Effector memory CD8-positive, alpha-beta T cell (primary cell): ENCODE measurements around the gene SORBS1.
A peak's percentile ranks its signal among the peaks of the same experiment; 100 is the strongest.

Experiments used
- ATAC-seq: fragments of 150-1000 bp; cut with Tn5 transposase; replicated peaks from 2 replicates; pipeline ENCODE4 v1.10.0; 2021; ENCODE audit warnings: mild to moderate bottlenecking, moderate library complexity
- DNase-seq, 3 experiments: peaks; one replicate each; pipeline ENCODE4 v3.0.0; 2021
- H3K27ac Mint-ChIP-seq, 2 donors: one replicate each; pipeline ENCODE4 v1.8.0; 2022; ENCODE audit warnings: mild to moderate bottlenecking in 2 of 2, mixed read lengths in 2 of 2, moderate library complexity in 2 of 2
- H3K27me3 Mint-ChIP-seq, 2 donors: one replicate each; pipeline ENCODE4 v1.8.0; 2022; ENCODE audit warnings: mixed read lengths in 2 of 2
- H3K36me3 Mint-ChIP-seq: one replicate; pipeline ENCODE4 v1.8.0; 2022; ENCODE audit warnings: mild to moderate bottlenecking, moderate library complexity, mixed read lengths; ENCODE audit not compliant: insufficient read depth
- H3K4me1 Mint-ChIP-seq, 2 donors: one replicate each; pipeline ENCODE4 v1.8.0; 2022; ENCODE audit warnings: low read depth in 2 of 2, mixed read lengths in 2 of 2
- H3K4me3 Mint-ChIP-seq, 2 donors: one replicate each; pipeline ENCODE4 v1.8.0; 2022; ENCODE audit warnings: mild to moderate bottlenecking in 2 of 2, mixed read lengths in 2 of 2, moderate library complexity in 2 of 2
- H3K9me3 Mint-ChIP-seq, 2 donors: one replicate each; pipeline ENCODE4 v1.8.0; 2022; ENCODE audit warnings: mixed read lengths in 2 of 2

The SORBS1 gene

DNA sequence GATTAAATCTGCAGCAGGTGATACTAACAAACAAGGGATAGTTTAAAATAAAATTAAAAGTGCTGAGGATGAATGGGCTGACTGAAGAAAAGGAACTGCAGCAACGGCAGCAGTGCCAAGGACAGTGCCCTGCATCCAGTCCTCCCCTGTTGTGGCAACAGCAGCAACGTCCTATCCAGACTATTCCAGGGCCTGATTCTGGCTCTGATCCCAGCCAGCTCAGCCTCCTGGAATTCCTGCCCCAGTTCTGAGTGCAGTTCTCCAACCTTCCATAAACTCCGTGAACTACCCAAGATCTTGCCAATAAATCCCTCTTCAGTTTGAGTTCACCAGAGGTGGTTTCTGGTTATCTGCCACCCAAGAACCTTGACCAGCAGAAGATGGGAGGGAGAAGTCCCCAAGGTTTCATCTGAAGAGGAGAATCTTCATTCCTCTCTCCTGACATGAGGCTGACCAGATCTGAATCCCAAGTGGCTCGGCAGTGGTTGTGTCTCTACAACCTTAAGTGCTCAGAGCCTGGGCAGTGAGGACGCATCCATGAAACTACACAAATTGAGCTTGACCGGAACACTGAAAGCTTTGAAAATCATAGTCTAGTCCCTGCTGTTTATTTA lies 115.8 kb downstream of the SORBS1 start:
- no peak for DNase-seq
- ATAC-seq = no peak
- Mint-ChIP-seq H3K4me1 (peaks cover 6 to 8% of the 10 kb centered on the region in 2 donors), H3K27me3 (peaks cover 5 to 33% of the 10 kb centered on the region in 2 donors), H3K36me3 (no peaks in the 10 kb centered on the region), H3K4me3 (no peak overlapping the region), H3K27ac (no peak overlapping the region), H3K9me3 (no peaks in the 10 kb centered on the region)

DNA sequence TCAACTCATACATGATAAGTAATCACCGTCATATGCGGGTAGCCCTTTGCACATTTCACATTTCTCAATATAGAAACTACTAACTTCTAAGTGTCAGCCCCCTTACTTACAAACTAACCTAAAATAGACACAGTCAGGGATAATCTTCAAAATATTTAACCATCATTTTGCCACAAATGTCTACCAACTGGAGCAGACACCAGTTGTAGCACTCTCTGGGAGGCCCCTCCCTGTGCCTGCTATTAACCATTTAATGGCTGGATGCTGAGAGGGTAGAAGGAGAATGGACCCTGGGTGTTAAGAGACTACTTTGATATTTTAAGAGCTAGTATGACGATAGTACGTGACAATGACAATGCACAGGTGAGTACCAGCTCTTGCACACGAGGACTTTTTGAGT lies 116.4 kb downstream of the SORBS1 start:
- DNase-seq (no peak), ATAC-seq (no peak)
- Mint-ChIP-seq H3K27me3 (peaks cover 5 to 33% of the 10 kb centered on the region in 2 donors), H3K4me3 (no peak overlapping the region), H3K27ac (no peak overlapping the region), H3K9me3 (no peaks in the 10 kb centered on the region), H3K36me3 (no peaks in the 10 kb centered on the region), H3K4me1 (peaks cover 6 to 8% of the 10 kb centered on the region in 2 donors)

DNA sequence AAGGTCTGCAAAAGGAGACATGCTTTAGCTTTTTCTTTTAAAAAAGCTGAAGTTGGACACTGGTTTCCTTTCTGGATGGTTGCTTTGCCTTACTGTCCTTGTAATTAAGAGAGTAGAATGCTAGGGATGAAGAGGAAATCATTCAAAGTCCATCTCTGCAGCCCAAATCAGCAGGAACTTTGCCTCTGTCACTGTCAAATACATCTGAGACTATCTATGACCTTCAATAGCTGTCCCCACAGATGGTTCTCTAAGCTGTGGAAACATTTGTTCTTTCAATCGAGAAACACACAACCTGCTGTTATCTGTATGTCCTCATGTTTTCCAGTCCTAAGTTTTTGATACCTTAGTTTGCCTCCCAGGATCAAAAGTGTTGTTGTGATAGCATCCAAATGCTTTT lies 117.5 kb downstream of the SORBS1 start:
- Mint-ChIP-seq H3K27ac (no peak overlapping the region), H3K36me3 (no peaks in the 10 kb centered on the region), H3K27me3 (peaks cover 5 to 28% of the 10 kb centered on the region in 2 donors), H3K4me1 (peaks cover 6 to 8% of the 10 kb centered on the region in 2 donors), H3K4me3 (no peak overlapping the region), H3K9me3 (no peaks in the 10 kb centered on the region)
- DNase-seq = no peak
- ATAC-seq = no peak

DNA sequence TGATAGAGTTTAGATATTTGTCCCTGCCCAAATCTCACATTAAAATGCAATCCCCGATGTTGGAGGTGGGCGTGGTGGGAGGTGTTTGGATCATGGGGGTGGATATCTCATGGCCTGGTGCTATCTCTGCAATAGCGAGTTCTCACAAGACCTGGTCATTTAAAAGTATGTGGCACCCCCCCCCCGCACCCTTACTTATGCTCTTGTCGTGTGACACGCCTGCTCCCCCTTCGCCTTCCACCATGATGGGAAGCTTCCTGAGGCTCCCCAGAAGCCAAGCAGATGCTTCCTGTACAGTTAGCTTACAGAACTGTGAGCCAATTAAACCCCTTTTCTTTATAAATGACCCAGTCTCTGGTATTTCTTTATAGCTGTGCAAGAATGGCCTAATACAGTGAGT lies 118.8 kb downstream of the SORBS1 start:
- Mint-ChIP-seq H3K4me1 (peaks cover 6 to 8% of the 10 kb centered on the region in 2 donors), H3K4me3 (no peak overlapping the region), H3K36me3 (no peaks in the 10 kb centered on the region), H3K9me3 (no peaks in the 10 kb centered on the region), H3K27me3 (peaks cover 0 to 15% of the 10 kb centered on the region in 2 donors), H3K27ac (no peak overlapping the region)
- DNase-seq (no peak), ATAC-seq (no peak)

DNA sequence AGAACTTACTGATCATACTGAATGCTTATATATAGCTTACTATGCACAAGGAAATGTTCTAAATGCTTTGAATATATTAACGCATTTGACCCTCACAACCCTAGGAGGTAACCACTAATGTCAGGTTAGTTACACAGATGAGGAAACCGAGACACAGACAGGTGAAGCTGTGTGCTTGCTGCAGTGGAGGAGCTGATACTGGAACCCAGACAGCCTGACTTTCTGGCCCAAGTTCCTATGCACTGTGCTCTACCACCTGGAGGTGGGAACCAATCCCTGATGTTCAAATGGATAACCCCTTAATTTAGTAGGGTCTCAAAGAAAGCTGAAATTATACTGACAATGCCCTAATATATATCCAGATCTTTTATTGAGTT lies 119.6 kb downstream of the SORBS1 start:
- no peak for ATAC-seq

DNA sequence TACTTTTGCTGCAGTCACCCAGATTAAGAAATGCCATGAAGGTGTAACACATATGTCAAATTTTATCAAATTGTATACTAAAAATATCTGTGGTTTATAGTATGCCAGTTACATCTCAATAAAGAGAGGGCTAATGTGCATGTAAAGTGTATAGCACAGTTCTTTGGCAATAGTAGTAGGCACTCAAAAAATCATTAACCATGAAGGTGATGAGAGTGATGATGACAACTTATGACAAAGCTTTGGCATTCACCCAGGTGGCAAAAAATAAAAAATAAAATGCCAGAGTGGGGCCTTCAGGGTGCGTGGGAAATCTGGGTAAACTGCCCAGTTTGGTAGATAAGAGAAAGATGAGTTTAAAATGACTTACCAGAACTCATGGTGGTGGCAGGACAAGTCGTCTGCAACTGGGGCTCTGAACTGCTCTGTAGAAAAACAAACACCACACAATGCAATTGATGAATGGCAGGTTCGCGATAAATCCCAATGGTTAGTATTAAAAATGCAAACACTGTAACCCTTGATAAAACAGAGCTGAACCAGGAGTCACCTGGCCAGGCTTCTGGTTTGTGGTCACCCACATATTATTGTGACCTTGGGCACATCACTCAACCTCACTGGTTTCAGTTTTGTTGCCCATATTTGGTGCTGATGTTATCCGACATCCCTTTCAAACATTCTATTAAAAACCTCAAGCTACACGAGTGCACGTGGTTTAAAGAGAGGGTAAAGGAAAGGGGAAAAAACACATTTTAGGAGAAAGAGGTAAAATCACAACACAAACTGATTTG lies 120.2 kb downstream of the SORBS1 start:
- Mint-ChIP-seq H3K27ac (no peak overlapping the region), H3K9me3 (no peaks in the 10 kb centered on the region), H3K27me3 (peaks cover 0 to 10% of the 10 kb centered on the region in 2 donors), H3K4me3 (no peak overlapping the region), H3K4me1 (peaks cover 6 to 7% of the 10 kb centered on the region in 2 donors), H3K36me3 (no peaks in the 10 kb centered on the region)
- DNase-seq (no peak), ATAC-seq (peak; percentile 31)

More for the DNA sequence above, 119.6 kb downstream of the SORBS1 start:
- no peak for DNase-seq
- H3K36me3 Mint-ChIP-seq = no peaks in the 10 kb centered on the region
- H3K27me3 Mint-ChIP-seq = peaks cover 0 to 15% of the 10 kb centered on the region in 2 donors
- no peak overlapping the region for H3K27ac Mint-ChIP-seq
- H3K4me1 Mint-ChIP-seq = peaks cover 6 to 8% of the 10 kb centered on the region in 2 donors
- no peaks in the 10 kb centered on the region for H3K9me3 Mint-ChIP-seq
- no peak overlapping the region for H3K4me3 Mint-ChIP-seq

DNA sequence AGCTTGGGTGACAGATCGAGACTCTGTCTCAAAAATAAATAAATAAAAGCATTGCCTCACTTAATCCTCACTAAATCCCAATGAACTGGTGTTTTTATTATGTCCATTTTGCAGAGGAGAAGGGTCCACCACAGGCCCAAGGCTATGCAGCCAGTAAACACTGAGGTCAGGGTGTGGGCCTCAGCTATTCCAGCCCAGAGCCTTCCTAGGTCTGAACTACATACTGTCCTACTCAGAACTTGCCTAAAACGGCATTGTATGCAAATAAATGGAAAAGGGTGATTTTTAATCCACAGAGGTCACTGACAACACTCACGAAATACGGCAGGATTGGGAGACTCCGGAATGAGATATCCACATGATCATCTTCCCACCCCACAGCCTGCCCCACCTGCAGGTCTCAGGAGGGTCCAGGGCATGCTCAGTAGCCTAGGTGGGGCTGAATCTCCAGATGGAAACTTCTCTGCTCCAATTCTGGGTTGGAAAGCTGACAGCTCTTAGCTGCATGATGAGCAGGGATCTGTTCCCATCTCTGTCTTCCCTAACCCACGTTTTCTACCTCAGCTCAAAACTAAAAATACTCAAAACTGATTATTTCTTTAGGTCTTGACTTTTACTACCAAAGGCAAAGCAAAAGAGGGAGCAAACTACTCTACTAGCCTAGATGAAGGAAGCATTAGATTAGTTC lies 121.0 kb downstream of the SORBS1 start:
- no peak for ATAC-seq
- H3K9me3 Mint-ChIP-seq = no peaks in the 10 kb centered on the region
- H3K4me3 Mint-ChIP-seq = no peak overlapping the region
- H3K4me1 Mint-ChIP-seq = peaks cover 6% of the 10 kb centered on the region in 2 donors
- H3K36me3 Mint-ChIP-seq = no peaks in the 10 kb centered on the region
- DNase-seq = no peak
- H3K27ac Mint-ChIP-seq = no peak overlapping the region
- H3K27me3 Mint-ChIP-seq = peaks cover 0 to 3% of the 10 kb centered on the region in 2 donors

DNA sequence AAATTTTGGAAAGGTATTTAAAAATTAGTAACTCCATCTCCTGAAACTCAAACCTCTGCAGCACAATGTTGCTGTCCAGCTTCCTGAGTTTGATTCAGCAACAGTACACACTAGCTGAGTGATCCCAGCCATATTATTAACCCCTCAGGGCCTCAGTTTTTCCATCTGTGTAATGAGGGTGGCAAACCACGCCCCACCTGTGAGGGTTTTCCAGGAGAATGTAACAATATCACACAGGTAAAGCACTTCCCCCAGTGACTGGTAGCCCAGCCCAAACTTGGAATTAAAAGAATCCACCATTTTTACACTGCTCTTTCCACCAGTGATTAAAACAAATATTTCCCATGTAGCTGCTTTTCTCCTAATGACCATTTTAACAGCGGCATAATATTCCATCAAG lies 122.4 kb downstream of the SORBS1 start:
- H3K9me3 Mint-ChIP-seq = no peaks in the 10 kb centered on the region
- H3K36me3 Mint-ChIP-seq = no peaks in the 10 kb centered on the region
- no peak overlapping the region for H3K27ac Mint-ChIP-seq
- DNase-seq = no peak
- no peak overlapping the region for H3K4me3 Mint-ChIP-seq
- peaks cover 6% of the 10 kb centered on the region in 2 donors for H3K4me1 Mint-ChIP-seq
- no peaks in the 10 kb centered on the region for H3K27me3 Mint-ChIP-seq
- ATAC-seq = no peak

DNA sequence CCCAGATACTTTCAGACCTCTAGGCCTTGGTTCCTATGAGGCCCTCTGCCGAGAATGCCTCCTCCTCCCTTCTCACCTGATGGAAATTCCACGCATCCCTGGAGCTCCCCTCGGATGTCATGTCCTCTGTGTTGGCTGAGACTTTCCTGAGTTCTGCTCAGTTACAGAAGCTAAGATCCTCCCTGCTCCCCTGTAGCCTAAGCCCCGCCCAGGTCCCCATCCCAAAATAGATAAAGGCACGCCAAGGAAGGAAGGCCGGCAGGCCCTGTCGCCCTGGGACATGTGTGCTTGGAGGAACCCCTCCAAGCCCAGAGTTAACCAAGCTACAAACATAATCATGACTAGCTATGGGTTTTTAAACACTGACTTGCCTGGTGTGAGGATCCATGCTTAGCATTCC lies 123.5 kb downstream of the SORBS1 start:
- H3K4me1 Mint-ChIP-seq = peaks cover 6% of the 10 kb centered on the region in 2 donors
- H3K27ac Mint-ChIP-seq = no peak overlapping the region
- ATAC-seq (no peak), DNase-seq (no peak)
- no peaks in the 10 kb centered on the region for H3K9me3 Mint-ChIP-seq
- no peaks in the 10 kb centered on the region for H3K27me3 Mint-ChIP-seq
- no peak overlapping the region for H3K4me3 Mint-ChIP-seq
- no peaks in the 10 kb centered on the region for H3K36me3 Mint-ChIP-seq

DNA sequence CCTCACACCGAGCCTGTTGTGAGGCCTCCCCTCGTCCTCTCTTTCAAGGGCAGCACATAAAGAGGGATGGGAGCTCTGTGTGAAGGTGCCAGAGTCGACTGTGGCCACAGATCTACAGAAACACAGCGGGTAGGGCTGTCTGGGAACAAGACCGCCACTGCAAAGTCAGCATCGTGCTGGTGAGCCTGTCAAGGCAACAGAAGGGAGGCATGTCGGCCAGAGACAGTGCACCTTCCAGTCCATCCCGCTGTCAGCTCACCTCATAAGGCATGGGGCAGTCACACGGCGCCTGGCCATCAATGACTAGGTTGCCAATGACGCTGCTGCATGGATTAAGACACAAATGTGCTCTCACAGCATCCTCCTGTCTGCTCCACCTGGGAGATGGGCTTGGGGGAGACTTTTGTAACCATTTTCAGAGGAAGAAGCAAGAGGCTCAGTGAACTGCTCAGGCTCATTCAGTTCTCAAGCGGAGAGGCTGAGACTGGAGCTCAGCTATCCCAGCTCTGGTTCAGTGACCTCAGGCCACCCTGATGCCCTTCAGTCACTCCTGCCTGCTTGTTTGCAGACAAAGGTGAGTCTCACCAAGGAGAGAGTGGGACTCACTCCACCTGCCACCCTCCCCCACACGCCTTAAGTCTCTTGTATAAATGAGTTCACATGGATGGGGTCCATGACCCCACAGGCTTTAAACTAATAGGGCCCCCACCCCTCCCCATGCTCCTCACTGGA lies 125.5 kb downstream of the SORBS1 start:
- DNase-seq (no peak), ATAC-seq (no peak)
- H3K4me1 Mint-ChIP-seq = peaks cover 0 to under 1% of the 10 kb centered on the region in 2 donors
- no peaks in the 10 kb centered on the region for H3K9me3 Mint-ChIP-seq
- no peaks in the 10 kb centered on the region for H3K36me3 Mint-ChIP-seq
- H3K27ac Mint-ChIP-seq = no peak overlapping the region
- H3K4me3 Mint-ChIP-seq = no peak overlapping the region
- H3K27me3 Mint-ChIP-seq = no peaks in the 10 kb centered on the region

DNA sequence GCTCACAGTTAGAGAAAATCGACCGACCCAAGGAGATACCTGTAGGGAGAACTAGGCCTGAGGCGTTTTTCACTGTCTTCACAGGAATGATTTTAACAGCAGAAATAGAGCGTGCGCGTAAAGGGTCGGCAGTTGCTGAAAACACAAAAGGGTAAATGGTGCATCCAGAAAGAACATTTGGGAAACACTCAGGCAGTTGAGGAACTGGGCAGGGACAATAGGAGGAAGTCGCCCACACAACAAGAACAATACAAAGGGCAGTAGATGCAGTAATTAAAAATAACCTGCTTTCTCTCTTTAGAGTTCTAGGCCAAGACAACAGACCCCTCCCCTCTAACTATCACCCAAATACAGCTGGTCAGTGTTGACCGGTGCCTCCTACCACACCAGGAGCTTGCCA lies 126.6 kb downstream of the SORBS1 start:
- Mint-ChIP-seq H3K27me3 (no peaks in the 10 kb centered on the region), H3K27ac (no peak overlapping the region), H3K4me3 (no peak overlapping the region)

DNA sequence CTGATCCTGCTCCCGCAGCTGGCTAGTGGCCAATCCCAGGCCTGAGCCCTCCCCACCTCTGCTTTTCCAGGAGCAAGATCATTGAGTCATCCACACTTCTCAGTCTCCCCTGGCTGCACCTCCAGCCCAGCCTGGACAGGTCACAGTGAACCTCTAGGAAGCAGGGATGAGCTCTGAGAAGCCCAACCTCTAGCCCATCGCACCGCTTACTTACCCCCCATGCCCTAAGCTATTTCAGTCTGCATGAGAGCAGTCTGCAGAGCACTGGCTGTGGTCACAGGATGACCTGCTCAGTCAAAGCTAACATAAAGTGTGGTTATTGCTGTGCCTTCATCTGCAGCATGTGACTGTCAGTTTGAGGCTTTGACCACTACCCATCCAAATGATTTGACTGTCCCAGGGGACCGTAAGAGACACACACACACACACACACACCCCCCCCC lies 129.2 kb downstream of the SORBS1 start:
- ATAC-seq = no peak
- Mint-ChIP-seq H3K4me1 (peaks cover 0 to 3% of the 10 kb centered on the region in 2 donors), H3K27ac (no peak overlapping the region), H3K4me3 (no peak overlapping the region), H3K9me3 (no peaks in the 10 kb centered on the region), H3K36me3 (no peaks in the 10 kb centered on the region), H3K27me3 (no peaks in the 10 kb centered on the region)
- no peak for DNase-seq

More for the DNA sequence above, 126.6 kb downstream of the SORBS1 start:
- Mint-ChIP-seq H3K36me3 (no peaks in the 10 kb centered on the region), H3K4me1 (peaks cover 0 to 3% of the 10 kb centered on the region in 2 donors), H3K9me3 (no peaks in the 10 kb centered on the region)
- DNase-seq (no peak), ATAC-seq (no peak)

DNA sequence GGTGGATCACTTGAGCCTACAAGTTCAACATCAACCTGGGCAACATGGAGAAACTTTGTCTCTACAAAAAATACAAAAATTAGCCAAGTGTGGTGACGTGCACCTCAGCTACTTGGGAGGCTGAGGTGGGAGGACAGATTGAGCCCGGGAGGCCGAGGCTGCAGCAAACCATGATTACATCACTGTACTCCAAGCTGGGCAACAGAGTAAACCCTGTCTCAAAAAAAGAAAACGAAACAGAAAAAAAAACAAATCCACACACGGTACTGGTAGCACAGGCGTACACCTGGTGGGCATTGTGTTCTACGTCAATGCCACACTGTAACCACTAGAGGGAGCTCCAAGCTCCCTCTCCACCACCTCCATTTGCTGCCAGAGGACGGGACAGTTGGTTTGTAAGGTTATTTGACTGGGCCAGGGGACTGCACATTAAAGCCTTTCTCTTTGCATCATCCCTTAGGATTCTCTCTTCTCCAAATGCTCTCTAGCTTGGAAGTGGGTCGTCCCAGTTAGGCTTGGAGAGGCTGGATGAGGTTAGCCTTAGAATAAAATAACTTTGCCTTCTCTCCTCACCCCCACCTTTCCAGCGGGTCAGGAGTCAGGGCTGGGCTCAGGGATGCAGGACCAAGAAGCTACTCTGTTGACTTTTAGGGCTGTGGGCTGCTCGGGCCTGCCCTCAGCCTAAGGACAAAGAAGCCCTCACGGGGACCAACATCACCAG lies 130.8 kb downstream of the SORBS1 start:
- Mint-ChIP-seq H3K4me1 (peaks cover 0 to 3% of the 10 kb centered on the region in 2 donors), H3K27ac (no peak overlapping the region), H3K36me3 (no peaks in the 10 kb centered on the region), H3K27me3 (no peaks in the 10 kb centered on the region), H3K9me3 (no peaks in the 10 kb centered on the region), H3K4me3 (no peak overlapping the region)
- DNase-seq (peak; percentile 20 to 34 (median 21)), ATAC-seq (peak; percentile 84)
